Neural progenitor cell (in vitro differentiated cells): ENCODE results near the gene ZBTB7A. TPM values are rescaled to one million over a fixed set of nuclear protein-coding genes. Genes with fewer than 3 reads are reported as not detected.
"Not testable (repeated sequence)": the region's sequence is repeated elsewhere in the genome, so short reads cannot be mapped to it uniquely, and the experiment has no call there.

Experiments
- DNase-seq: peaks from one replicate; pipeline ENCODE4 v3.0.0-alpha.2; 2016; ENCODE audit warnings: low spot score
- H2AFZ ChIP-seq: fragments of 200-600 bp; sonication (generic); replicated peaks from 2 replicates; pipeline ENCODE4 v1.6.1; 2016; ENCODE audit warnings: antibody characterized with exemption
- H3F3A ChIP-seq: fragments of 200-600 bp; sonication (generic); 2 replicates; pipeline ENCODE4 v1.6.1; 2016; ENCODE audit warnings: antibody characterized with exemption, low read depth
- H3K27ac ChIP-seq: fragments of 200-600 bp; sonication (generic); 2 replicates; pipeline ENCODE4 v1.5.1; 2016; ENCODE audit warnings: mild to moderate bottlenecking
- H3K27me3 ChIP-seq: fragments of 200-600 bp; sonication (generic); 2 replicates; pipeline ENCODE4 v1.6.1; 2016; ENCODE audit warnings: mild to moderate bottlenecking, moderate library complexity
- H3K36me3 ChIP-seq: fragments of 200-600 bp; sonication (generic); 2 replicates; pipeline ENCODE4 v1.5.1; 2016
- H3K4me1 ChIP-seq: fragments of 200-600 bp; sonication (generic); 2 replicates; pipeline ENCODE4 v1.6.1; 2016; ENCODE audit warnings: mixed run types
- H3K4me2 ChIP-seq: fragments of 200-600 bp; sonication (generic); 2 replicates; pipeline ENCODE4 v1.6.1; 2016
- H3K4me3 ChIP-seq: fragments of 200-600 bp; sonication (generic); 2 replicates; pipeline ENCODE4 v1.5.1; 2016
- H3K79me2 ChIP-seq: fragments of 200-600 bp; sonication (generic); 2 replicates; pipeline ENCODE4 v1.6.1; 2016; ENCODE audit warnings: low read depth
- H3K9ac ChIP-seq: fragments of 200-600 bp; sonication (generic); 2 replicates; pipeline ENCODE4 v1.6.1; 2016
- H3K9me3 ChIP-seq: fragments of 200-600 bp; sonication (generic); 2 replicates; pipeline ENCODE4 v1.5.1; 2016; ENCODE audit warnings: low read depth
- H4K20me1 ChIP-seq: fragments of 200-600 bp; sonication (generic); 2 replicates; pipeline ENCODE4 v1.6.1; 2016; ENCODE audit warnings: low read depth
- H3K27ac Mint-ChIP-seq: 3 replicates; pipeline ENCODE4 v1.8.0; 2021; ENCODE audit warnings: mixed read lengths
- H3K27me3 Mint-ChIP-seq: 2 replicates; pipeline ENCODE4 v1.8.0; 2022; ENCODE audit warnings: low read depth, mild to moderate bottlenecking, inconsistent platforms, moderate library complexity, mixed read lengths; ENCODE audit not compliant: insufficient read depth
- H3K36me3 Mint-ChIP-seq: 3 replicates; pipeline ENCODE4 v1.8.0; 2021; ENCODE audit warnings: mixed read lengths
- H3K4me1 Mint-ChIP-seq: 3 replicates; pipeline ENCODE4 v1.8.0; 2021; ENCODE audit warnings: mixed read lengths
- H3K4me3 Mint-ChIP-seq: 3 replicates; pipeline ENCODE4 v1.8.0; 2021; ENCODE audit warnings: mild to moderate bottlenecking, moderate library complexity, mixed read lengths
- H3K9me3 Mint-ChIP-seq: 3 replicates; pipeline ENCODE4 v1.8.0; 2020; ENCODE audit warnings: mixed read lengths
- EZH2 ChIP-seq: fragments of 200-600 bp; sonication (generic); IDR thresholded peaks from 2 replicates; pipeline ENCODE4 v1.6.1; 2017; ENCODE audit warnings: antibody characterized with exemption, mild to moderate bottlenecking, moderate library complexity
- EZH2phosphoT487 ChIP-seq: fragments of 200-600 bp; sonication (generic); IDR thresholded peaks from 2 replicates; pipeline ENCODE4 v1.6.1; 2017; ENCODE audit warnings: antibody characterized with exemption
- total RNA-seq: library from RNA; depleted of rRNA; stranded (reverse); fragments of >200 nt; gene quantifications from 2 replicates; pipeline ENCODE4 v1.2.3, GENCODE V29; 2015; ENCODE audit warnings: low replicate concordance
- TF ChIP-seq, protein P1 (sequence below): fragments of 200-600 bp; sonication (generic); IDR thresholded peaks from 2 replicates; pipeline ENCODE4 v1.5.1; 2017; ENCODE audit warnings: antibody characterized with exemption, mild to moderate bottlenecking

The ZBTB7A gene
- total RNA-seq, 1 donor from 2014 or later = 4.0 TPM

DNA sequence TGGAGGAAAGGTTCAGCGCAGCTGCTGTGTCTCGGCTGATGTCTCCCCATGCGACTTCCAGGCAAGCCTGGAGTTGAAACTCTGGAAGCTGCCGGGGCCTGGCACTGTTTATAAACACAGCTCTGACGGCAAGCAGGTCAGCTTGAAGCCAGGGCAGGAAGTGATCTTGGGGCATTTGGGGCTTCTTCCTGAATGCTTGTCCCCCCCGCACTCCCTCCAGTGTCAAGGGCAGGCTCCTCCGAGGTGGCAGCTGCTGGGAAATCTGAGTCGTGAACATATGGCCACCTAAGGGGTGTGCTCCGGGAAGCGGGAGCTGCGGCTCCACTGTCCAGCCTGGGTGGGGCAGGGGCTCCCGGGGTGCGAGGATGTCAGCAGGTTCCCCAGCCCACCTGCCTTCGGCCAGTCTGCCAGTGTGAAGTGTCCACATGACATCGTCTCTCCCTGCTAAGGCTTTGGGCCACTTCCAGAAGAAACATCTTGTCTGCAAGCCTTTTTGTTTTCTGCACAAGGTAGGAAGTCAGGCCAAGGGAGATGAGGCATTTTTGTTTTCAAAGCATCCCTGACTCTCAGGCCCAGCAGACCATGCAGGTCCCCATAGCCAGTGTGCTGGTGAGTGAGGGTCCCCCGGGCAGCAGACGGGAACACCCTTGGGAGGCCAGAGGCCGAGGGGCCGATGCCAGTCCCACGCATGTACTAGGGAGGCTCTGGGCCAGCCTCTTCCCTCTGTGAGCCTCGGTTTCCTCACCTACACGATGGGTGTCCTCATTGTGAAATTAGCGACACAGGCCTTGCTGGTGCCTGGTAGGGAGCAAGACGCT, 56.5 kb downstream of the ZBTB7A start:
- Mint-ChIP-seq H3K36me3 (peaks cover 3% of the 10 kb centered on the region), H3K4me3 (peak overlapping the region; percentile 90), H3K9me3 (no peaks in the 10 kb centered on the region), H3K27ac (no peak overlapping the region), H3K4me1 (peaks cover 20% of the 10 kb centered on the region), H3K27me3 (peaks cover 13% of the 10 kb centered on the region)
- H4K20me1 ChIP-seq = peaks cover 60% of the 10 kb centered on the region
- no peak for TF ChIP-seq EZH2
- TF ChIP-seq, protein P1, sequence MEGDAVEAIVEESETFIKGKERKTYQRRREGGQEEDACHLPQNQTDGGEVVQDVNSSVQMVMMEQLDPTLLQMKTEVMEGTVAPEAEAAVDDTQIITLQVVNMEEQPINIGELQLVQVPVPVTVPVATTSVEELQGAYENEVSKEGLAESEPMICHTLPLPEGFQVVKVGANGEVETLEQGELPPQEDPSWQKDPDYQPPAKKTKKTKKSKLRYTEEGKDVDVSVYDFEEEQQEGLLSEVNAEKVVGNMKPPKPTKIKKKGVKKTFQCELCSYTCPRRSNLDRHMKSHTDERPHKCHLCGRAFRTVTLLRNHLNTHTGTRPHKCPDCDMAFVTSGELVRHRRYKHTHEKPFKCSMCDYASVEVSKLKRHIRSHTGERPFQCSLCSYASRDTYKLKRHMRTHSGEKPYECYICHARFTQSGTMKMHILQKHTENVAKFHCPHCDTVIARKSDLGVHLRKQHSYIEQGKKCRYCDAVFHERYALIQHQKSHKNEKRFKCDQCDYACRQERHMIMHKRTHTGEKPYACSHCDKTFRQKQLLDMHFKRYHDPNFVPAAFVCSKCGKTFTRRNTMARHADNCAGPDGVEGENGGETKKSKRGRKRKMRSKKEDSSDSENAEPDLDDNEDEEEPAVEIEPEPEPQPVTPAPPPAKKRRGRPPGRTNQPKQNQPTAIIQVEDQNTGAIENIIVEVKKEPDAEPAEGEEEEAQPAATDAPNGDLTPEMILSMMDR = no peak
- no peak for TF ChIP-seq EZH2phosphoT487
- H3K4me1 ChIP-seq = peaks cover 13% of the 10 kb centered on the region
- H3K9ac ChIP-seq = no peak overlapping the region
- no peak overlapping the region for H2AFZ ChIP-seq
- no peak overlapping the region for H3K27ac ChIP-seq
- no peak overlapping the region for H3K4me2 ChIP-seq
- H3K9me3 ChIP-seq = no peaks in the 10 kb centered on the region
- no peaks in the 10 kb centered on the region for H3K36me3 ChIP-seq
- H3K4me3 ChIP-seq = no peak overlapping the region
- H3K79me2 ChIP-seq = peaks cover 79% of the 10 kb centered on the region
- H3F3A ChIP-seq = peaks cover 8% of the 10 kb centered on the region
- no peaks in the 10 kb centered on the region for H3K27me3 ChIP-seq
- no peak for DNase-seq

DNA sequence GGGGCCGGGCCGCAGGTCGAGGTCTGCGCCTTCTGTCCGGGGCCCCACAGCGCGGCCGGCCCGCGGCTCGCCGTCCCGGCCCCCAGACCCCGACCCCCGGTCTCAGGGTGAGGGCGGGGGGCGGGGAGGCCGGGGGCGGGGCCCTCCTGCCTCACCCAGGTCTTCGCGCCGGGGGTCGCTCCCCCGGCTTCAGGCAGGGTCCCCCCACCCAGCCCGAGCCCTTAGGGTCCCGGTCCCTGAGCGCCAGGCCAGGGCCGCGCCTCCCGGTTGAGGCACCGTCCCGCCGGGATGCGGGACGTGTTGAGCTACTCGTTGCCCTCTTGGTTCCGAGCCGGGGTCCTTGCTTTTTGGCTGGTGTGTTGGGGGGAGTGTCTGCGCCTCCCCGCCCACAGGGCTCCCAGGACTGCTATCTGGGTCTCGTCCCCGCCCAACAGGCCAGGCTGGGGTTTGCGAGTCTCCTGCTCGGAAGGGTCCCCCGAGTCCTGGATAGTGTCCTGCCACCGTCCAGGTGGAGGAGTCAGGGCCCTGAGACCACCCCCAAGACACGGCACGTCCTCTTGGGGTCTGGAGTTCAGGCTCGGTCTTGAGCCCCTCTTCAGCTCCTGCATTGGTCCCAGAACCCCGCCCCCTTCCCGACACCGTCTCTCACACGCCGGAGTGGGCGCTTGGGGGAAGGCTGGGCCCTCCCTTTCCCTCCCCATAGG, 58.7 kb downstream of the ZBTB7A start:
- H3K9me3 Mint-ChIP-seq = no peaks in the 10 kb centered on the region
- H3K27ac ChIP-seq = no peak overlapping the region
- peak overlapping the region; percentile 40 for H3K27ac Mint-ChIP-seq
- peak overlapping the region; percentile 87 for H3K4me3 ChIP-seq
- H3K4me1 Mint-ChIP-seq = peaks cover 20% of the 10 kb centered on the region
- H3K4me3 Mint-ChIP-seq = peak overlapping the region; percentile 90
- H3K27me3 ChIP-seq = no peaks in the 10 kb centered on the region
- peaks cover 10% of the 10 kb centered on the region for H3F3A ChIP-seq
- DNase-seq = peak; percentile 66
- peaks cover 3% of the 10 kb centered on the region for H3K36me3 Mint-ChIP-seq
- no peaks in the 10 kb centered on the region for H3K9me3 ChIP-seq
- H3K36me3 ChIP-seq = no peaks in the 10 kb centered on the region
- peaks cover 13% of the 10 kb centered on the region for H3K4me1 ChIP-seq
- TF ChIP-seq, protein P1 = no peak
- TF ChIP-seq EZH2 (no peak), EZH2phosphoT487 (no peak)
- H3K9ac ChIP-seq = peak overlapping the region; percentile 87
- peaks cover 43% of the 10 kb centered on the region for H4K20me1 ChIP-seq
- peak overlapping the region; percentile 89 for H3K4me2 ChIP-seq
- peaks cover 60% of the 10 kb centered on the region for H3K79me2 ChIP-seq
- no peak overlapping the region for H2AFZ ChIP-seq
- peaks cover 13% of the 10 kb centered on the region for H3K27me3 Mint-ChIP-seq

DNA sequence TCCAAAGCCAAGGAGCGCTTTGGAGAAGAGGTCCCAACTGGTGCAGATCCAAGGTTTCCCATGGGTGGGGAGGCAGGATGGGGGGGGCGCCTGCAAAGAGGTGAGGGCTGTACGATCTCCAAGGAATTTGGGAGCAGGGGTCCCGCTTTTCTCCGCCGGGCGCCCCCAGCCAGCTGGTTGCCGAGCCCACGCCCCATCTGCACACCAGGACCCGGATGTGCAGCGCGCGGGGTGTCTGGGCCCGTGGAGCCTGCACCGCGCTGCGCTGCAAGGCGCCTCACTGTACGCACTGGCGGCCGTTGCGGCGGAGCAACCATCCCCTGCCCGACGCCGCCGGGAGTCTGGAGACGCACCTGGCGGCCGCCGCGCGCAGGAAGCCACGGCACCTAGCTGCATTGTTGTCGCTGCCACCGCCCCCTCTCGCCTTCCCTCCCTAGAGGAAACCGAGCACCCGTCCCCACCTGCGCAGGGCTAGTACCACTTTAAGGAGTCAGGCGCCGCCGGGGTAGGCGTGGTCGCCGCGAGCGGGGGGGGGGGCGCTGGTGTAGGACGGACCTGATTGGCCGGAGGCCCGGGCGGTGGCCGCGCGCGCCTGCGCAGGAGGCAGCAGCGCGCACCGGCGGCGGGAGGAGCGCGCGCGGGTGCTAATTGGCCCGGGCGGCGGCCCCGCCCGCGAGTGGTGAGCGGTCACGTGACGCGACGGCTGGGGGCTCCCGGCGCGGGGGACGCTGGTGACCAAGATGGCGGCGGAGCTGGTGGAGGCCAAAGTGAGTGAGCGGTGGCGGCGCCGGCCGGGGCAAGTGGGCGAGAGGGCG, 59.5 kb downstream of the ZBTB7A start, which contains the start of gene PIAS4:
Gene PIAS4, plus strand, starts transcription at position 716 of the 815 bp plus-strand sequence. Its CDS starts 25 bp downstream, at position 741.
- Histone ChIP-seq H3K4me3 (peak within 1 kb of the TSS; percentile 87), H3K79me2 (peaks cover 54% of the 10 kb centered on the region), H3K4me1 (peaks cover 13% of the 10 kb centered on the region), H3F3A (peaks cover 10% of the 10 kb centered on the region), H4K20me1 (peaks cover 40% of the 10 kb centered on the region), H3K9ac (peak within 1 kb of the TSS; percentile 87), H3K27me3 (no peaks in the 10 kb centered on the region), H3K36me3 (no peaks in the 10 kb centered on the region), H3K4me2 (peak within 1 kb of the TSS; percentile 90), H3K27ac (no peak within 1 kb of the TSS), H2AFZ (peak within 1 kb of the TSS; percentile 71), H3K9me3 (no peaks in the 10 kb centered on the region)
- H3K4me3 Mint-ChIP-seq = peak within 1 kb of the TSS; percentile 90
- H3K27ac Mint-ChIP-seq = peak within 1 kb of the TSS; percentile 40
- DNase-seq = peak; percentile 100
- H3K9me3 Mint-ChIP-seq = no peaks in the 10 kb centered on the region
- H3K36me3 Mint-ChIP-seq = peaks cover 1% of the 10 kb centered on the region
- peaks cover 10% of the 10 kb centered on the region for H3K27me3 Mint-ChIP-seq
- peaks cover 20% of the 10 kb centered on the region for H3K4me1 Mint-ChIP-seq
- no peak for TF ChIP-seq EZH2phosphoT487
- TF ChIP-seq, protein P1 = peak; percentile 20

DNA sequence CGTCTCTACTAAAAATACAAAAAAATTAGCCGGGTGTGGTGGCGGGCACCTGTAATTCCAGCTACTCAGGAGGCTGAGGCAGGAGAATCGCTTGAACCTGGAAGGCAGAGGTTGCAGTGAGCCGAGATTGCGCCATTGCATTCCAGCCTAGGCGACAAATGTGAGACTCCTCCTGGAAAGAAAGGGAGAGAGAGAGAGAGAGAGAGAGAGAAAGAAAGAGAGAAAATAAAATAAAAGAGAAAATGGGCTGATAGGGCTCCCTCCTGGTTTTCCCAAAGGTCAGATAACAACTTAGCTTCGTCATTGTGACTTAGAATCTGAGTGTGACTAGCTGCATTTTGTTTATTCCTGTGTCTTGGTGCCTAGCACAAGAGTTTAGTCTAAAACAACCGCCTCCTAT, 61.3 kb downstream of the ZBTB7A start:
- H3K9me3 ChIP-seq, H3F3A ChIP-seq, DNase-seq, H3K4me3 ChIP-seq, H3K27ac Mint-ChIP-seq, H3K4me2 ChIP-seq, H3K9me3 Mint-ChIP-seq, H3K27ac ChIP-seq, H3K36me3 ChIP-seq, H3K36me3 Mint-ChIP-seq, H2AFZ ChIP-seq, H3K27me3 Mint-ChIP-seq, H3K9ac ChIP-seq, H3K27me3 ChIP-seq: not testable (repeated sequence)
- Histone ChIP-seq H4K20me1 (peaks cover 25% of the 10 kb centered on the region), H3K79me2 (peaks cover 40% of the 10 kb centered on the region), H3K4me1 (peaks cover 13% of the 10 kb centered on the region)
- peak overlapping the region; percentile 63 for H3K4me3 Mint-ChIP-seq
- peaks cover 18% of the 10 kb centered on the region for H3K4me1 Mint-ChIP-seq

DNA sequence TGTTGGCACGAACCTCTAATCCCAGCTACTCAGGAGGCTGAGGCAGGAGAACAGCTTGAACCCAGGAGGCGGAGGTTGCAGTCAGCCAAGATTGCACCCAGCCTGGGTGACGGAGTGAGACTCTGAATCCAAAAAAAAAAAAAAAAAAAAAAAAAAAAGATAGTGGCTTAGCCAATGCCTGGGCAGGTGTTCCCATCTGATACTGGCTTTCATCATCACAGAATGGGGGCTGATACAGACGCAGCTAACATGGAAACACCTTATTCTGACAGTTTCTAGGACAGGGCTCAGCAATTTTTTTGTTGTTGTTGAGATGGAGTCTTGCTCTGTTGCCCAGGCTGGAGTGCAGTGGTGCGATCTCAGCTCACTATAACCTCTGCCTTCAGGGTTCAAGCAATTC, 65.9 kb downstream of the ZBTB7A start:
- H4K20me1 ChIP-seq, H3K4me3 Mint-ChIP-seq, H3K4me3 ChIP-seq, H2AFZ ChIP-seq, H3K36me3 Mint-ChIP-seq, H3K9me3 ChIP-seq, H3K9ac ChIP-seq, H3K27ac ChIP-seq, H3K9me3 Mint-ChIP-seq, H3K4me1 ChIP-seq, H3K27me3 ChIP-seq, H3K79me2 ChIP-seq, H3K4me1 Mint-ChIP-seq, H3K27ac Mint-ChIP-seq, H3F3A ChIP-seq, H3K4me2 ChIP-seq, H3K36me3 ChIP-seq, DNase-seq: not testable (repeated sequence)
- H3K27me3 Mint-ChIP-seq = peaks cover 10% of the 10 kb centered on the region
